ENCODE results near the gene HMGB2.

- TF ChIP-seq CTCF (IDR thresholded peaks at IDR 0.05; ENCODE audit: poor library complexity) (peak; percentile 60), EZH2phosphoT487 (IDR thresholded peaks at IDR 0.05; ENCODE audit: low read depth, severe bottlenecking, unreplicated experiment) (no peak)
These were observed 45.9 kb downstream of the HMGB2 start for GRCh38 chr4:173288296-173288695.

Measured in hepatocyte (in vitro differentiated cells).